Activated effector memory CD4-positive, alpha-beta T cell treated with Interleukin-2 at 50 U/mL for 16 hours (primary cell): ENCODE data around the gene TWIST1.

Experiments used
- DNase-seq: peaks from one replicate; pipeline ENCODE4 v3.0.0-alpha.2; 2020

TWIST1 gene

GRCh38 chr7:19094138-19094537, 23.3 kb downstream of the TWIST1 start:
- no peak for DNase-seq

GRCh38 chr7:19091550-19092200, 25.8 kb downstream of the TWIST1 start:
- no peak for DNase-seq

DNA sequence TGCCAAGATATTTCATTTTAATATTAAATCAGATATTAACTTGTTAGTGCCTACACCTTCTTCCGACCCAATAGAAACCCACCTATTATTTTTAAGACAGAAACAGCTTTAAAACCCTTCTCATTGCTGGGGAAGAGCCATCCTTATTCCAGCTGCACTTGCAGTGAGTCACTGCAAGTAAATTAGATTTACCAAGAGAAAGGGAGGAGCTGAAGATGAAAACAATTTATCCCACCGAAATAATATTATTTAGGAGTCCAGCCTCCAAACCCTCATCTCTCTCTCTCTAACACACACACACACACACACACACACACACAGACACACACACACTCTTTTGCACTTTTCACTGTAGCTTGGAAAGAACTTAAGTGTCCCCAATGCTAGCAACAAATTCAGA, 26.9 kb downstream of the TWIST1 start:
- DNase-seq, result no peak

GRCh38 chr7:19089797-19090196, 27.6 kb downstream of the TWIST1 start:
- no peak for DNase-seq

DNA sequence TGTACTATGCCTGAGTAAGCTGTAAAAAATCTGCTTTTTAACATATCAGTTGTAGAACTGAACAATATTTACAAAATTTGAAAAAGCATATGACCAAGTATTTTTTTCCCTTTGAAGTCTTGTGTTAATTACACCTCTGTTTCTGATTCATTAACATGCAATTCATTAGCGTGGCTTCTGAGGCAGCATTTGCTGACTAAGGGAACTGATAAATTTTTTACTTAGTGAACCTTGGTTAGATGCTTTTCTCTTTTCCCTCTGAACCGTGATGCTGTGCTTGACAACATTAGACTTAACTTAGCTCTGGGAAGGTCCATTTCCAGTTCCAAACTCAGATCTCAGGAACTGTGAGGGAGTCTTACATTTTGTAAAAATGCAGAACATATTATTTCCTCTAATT, 28.1 kb downstream of the TWIST1 start:
- DNase-seq, result no peak

- DNase-seq, result no peak
These were observed 37.3 kb downstream of the TWIST1 start for GRCh38 chr7:19080093-19080492.

GRCh38 chr7:19079066-19079465, 38.4 kb downstream of the TWIST1 start:
- no peak for DNase-seq

DNA sequence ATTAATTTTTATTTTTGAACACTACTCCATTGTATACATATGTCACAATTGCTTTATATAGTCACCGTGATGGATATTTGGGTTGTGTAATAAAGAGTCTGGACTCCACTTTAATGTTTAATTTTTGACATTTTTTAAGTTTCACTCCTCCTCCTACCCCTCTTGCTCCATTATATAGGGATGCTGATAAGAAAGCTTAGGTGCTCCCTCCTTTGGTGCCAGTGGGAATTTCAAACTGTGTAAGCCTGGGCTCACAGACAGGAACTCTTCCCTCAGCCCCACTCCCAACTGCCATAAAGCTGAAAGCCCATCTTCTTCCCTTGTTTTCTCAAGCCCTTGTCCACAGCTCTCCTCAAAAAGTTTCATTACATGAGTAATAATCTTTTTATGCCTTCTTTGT, 47.6 kb downstream of the TWIST1 start:
- no peak for DNase-seq

GRCh38 chr7:19066170-19066569, 51.3 kb downstream of the TWIST1 start:
- no peak for DNase-seq
